ENCODE measurements around the gene ADAMTS16. TPM values are rescaled to one million over a fixed set of nuclear protein-coding genes. Genes with fewer than 3 reads are reported as not detected.

Gene ADAMTS16
- polyA plus RNA-seq, 1 experiment: 0.04 TPM

DNA sequence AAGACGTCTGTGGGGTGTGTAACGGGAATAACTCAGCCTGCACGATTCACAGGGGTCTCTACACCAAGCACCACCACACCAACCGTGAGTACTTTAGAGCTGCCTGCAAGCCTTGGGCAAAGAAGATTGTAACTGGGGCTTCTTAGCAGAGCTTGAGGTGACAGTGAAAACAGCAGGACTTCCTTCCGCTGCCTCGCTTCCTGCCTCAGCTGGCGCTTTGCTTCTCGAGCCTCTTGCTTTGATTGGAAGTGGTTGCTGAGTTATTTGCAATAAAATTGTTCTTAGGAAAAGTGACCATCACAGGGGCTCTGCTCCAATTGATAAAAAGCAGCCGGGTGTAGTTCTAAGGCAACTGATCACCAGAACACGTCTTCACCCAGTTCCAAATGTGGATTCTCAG, 99.1 kb downstream of the ADAMTS16 start:
- Histone ChIP-seq H3K27me3 (ENCODE audit: control insufficient read depth, insufficient read depth, low read length) (no peaks in the 10 kb centered on the region; the same call in 1 of the 2 replicates), H3K4me3 (ENCODE audit: low read depth, low read length) (no peak overlapping the region), H3K36me3 (ENCODE audit: control insufficient read depth, insufficient read depth, low read length) (no peaks in the 10 kb centered on the region)
- ChIA-PET POLR2A (no interaction called here), CTCF (no interaction called here)
- DNase-seq (ENCODE audit: low read depth): no peak
- TF ChIP-seq CTCF (IDR thresholded peaks at IDR 0.05; ENCODE audit: insufficient read depth, low read depth, low read length): no peak

DNA sequence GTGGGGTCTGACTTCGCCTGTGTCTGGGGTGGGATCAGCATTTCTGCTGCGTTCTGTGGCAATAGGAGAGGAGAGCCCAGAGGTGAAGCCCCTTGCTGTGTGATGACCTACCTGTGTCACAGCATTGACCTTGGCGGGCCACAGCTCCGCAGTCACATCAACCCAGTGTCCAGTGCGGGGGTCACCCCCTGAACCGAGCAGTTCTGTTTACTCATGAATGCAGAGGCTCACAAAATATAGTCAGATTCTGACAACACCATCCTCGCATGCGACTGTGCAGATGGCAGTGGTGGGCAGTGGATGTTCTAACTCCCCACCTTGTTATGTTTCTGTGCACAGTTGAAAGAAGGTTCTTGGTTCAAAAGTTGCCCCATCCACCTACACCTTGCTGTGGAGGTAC, 100.1 kb downstream of the ADAMTS16 start:
- Histone ChIP-seq H3K27me3 (ENCODE audit: control insufficient read depth, insufficient read depth, low read length) (no peaks in the 10 kb centered on the region), H3K36me3 (ENCODE audit: control insufficient read depth, insufficient read depth, low read length) (no peaks in the 10 kb centered on the region), H3K4me3 (ENCODE audit: low read depth, low read length) (no peak overlapping the region)
- ChIA-PET POLR2A (no interaction called here), CTCF (no interaction called here)
- no peak for TF ChIP-seq CTCF (IDR thresholded peaks at IDR 0.05; ENCODE audit: insufficient read depth, low read depth, low read length)
- DNase-seq (ENCODE audit: low read depth): no peak

DNA sequence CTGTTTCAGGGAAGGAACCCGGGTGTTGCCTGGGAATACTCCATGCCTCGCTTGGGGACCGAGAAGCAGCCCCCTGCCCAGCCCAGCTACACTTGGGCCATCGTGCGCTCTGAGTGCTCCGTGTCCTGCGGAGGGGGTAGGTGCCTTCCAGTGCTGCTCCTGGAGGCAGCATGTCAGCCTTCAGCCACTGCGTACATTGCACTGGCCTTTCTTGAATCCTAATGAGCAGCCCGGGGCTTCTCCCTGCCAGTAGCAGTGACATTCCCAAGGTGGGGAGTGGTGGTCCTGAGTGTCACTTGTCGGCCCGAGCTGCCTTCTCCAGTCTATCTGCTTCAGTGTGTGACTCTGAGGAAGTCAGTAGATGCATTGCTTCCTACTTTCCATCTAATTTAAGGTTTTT, 101.9 kb downstream of the ADAMTS16 start:
- DNase-seq (ENCODE audit: low read depth): no peak
- Histone ChIP-seq H3K27me3 (ENCODE audit: control insufficient read depth, insufficient read depth, low read length) (no peaks in the 10 kb centered on the region), H3K4me3 (ENCODE audit: low read depth, low read length) (no peak overlapping the region), H3K36me3 (ENCODE audit: control insufficient read depth, insufficient read depth, low read length) (no peaks in the 10 kb centered on the region)
- ChIA-PET CTCF (no interaction called here), POLR2A (no interaction called here)
- no peak for TF ChIP-seq CTCF (IDR thresholded peaks at IDR 0.05; ENCODE audit: insufficient read depth, low read depth, low read length)

GRCh38 chr5:5246736-5247135, 106.6 kb downstream of the ADAMTS16 start:
- no peaks in the 10 kb centered on the region for H3K36me3 ChIP-seq (ENCODE audit: control insufficient read depth, insufficient read depth, low read length)
- no peak overlapping the region for H3K4me3 ChIP-seq (ENCODE audit: low read depth, low read length)
- CTCF ChIA-PET: interaction anchor here (0.9 kb wide), 1 partner anchor 11 kb away, joined by 3 read pairs; no protein-coding TSS in a partner anchor
- no peak for TF ChIP-seq CTCF (IDR thresholded peaks at IDR 0.05; ENCODE audit: insufficient read depth, low read depth, low read length)
- H3K27me3 ChIP-seq (ENCODE audit: control insufficient read depth, insufficient read depth, low read length): no peaks in the 10 kb centered on the region
- no peak for DNase-seq (ENCODE audit: low read depth)
- POLR2A ChIA-PET: no interaction called here

- Histone ChIP-seq H3K4me3 (ENCODE audit: low read depth, low read length) (no peak overlapping the region), H3K36me3 (ENCODE audit: control insufficient read depth, insufficient read depth, low read length) (no peaks in the 10 kb centered on the region), H3K27me3 (ENCODE audit: control insufficient read depth, insufficient read depth, low read length) (no peaks in the 10 kb centered on the region)
- ChIA-PET CTCF (no interaction called here), POLR2A (no interaction called here)
- DNase-seq (ENCODE audit: low read depth): no peak
- TF ChIP-seq CTCF (IDR thresholded peaks at IDR 0.05; ENCODE audit: insufficient read depth, low read depth, low read length): no peak
Measured at GRCh38 chr5:5250758-5251157, 110.6 kb downstream of the ADAMTS16 start.
